Astrocyte (in vitro differentiated cells and primary cell): Measurements from ENCODE around the gene CATSPERZ. TPM values are rescaled to one million over a fixed set of nuclear protein-coding genes. Genes with fewer than 3 reads are reported as not detected.
A peak's percentile ranks its signal among the peaks of the same experiment; 100 is the strongest.

Experiments used
- DNase-seq: peaks from one replicate; pipeline ENCODE4 v3.0.0-alpha.2; 2010; ENCODE audit warnings: low read depth
- FAIRE-seq: peaks from 2 replicates; lab custom pipeline; 2011; peaks lifted over from hg19 to GRCh38; lab: Jason Lieb, UNC
- H2AFZ ChIP-seq: 2 replicates; pipeline ENCODE4 v1.6.0; 2012; ENCODE audit warnings: low read depth, low read length, inconsistent platforms
- H3K27ac ChIP-seq: 2 replicates; pipeline ENCODE4 v1.5.1; 2011; ENCODE audit warnings: low read depth, low read length, inconsistent platforms
- H3K27me3 ChIP-seq: 2 replicates; pipeline ENCODE4 v1.6.0; 2011; ENCODE audit warnings: low read length, inconsistent platforms; ENCODE audit not compliant: insufficient read depth
- H3K36me3 ChIP-seq: 2 replicates; pipeline ENCODE4 v1.5.1; 2011; ENCODE audit warnings: low read length, inconsistent platforms; ENCODE audit not compliant: insufficient read depth
- H3K4me1 ChIP-seq: 2 replicates; pipeline ENCODE4 v1.5.1; 2011; ENCODE audit warnings: low read length, inconsistent platforms; ENCODE audit not compliant: insufficient read depth
- H3K4me2 ChIP-seq: 2 replicates; pipeline ENCODE4 v1.6.0; 2012; ENCODE audit warnings: low read length, inconsistent platforms
- H3K4me3 ChIP-seq: 2 replicates; pipeline ENCODE4 v1.5.1; 2011; ENCODE audit warnings: low read depth, mild to moderate bottlenecking, low read length, inconsistent platforms; ENCODE audit not compliant: insufficient read depth
- H3K79me2 ChIP-seq: 2 replicates; pipeline ENCODE4 v1.6.0; 2012; ENCODE audit warnings: mild to moderate bottlenecking, low read length, inconsistent platforms; ENCODE audit not compliant: insufficient read depth
- H3K9ac ChIP-seq: 2 replicates; pipeline ENCODE4 v1.6.0; 2012; ENCODE audit warnings: mild to moderate bottlenecking, low read length, inconsistent platforms
- H3K9me3 ChIP-seq: 2 replicates; pipeline ENCODE4 v1.5.1; 2012; ENCODE audit warnings: low read depth, mild to moderate bottlenecking, low read length, inconsistent platforms; ENCODE audit not compliant: insufficient read depth
- H4K20me1 ChIP-seq: 2 replicates; pipeline ENCODE4 v1.6.0; 2012; ENCODE audit warnings: low read length, inconsistent platforms; ENCODE audit not compliant: insufficient read depth
- H3K27ac Mint-ChIP-seq: one replicate; pipeline ENCODE4 v1.8.0; 2021; ENCODE audit warnings: mild to moderate bottlenecking, mixed read lengths; ENCODE audit not compliant: unreplicated experiment
- H3K27me3 Mint-ChIP-seq: one replicate; pipeline ENCODE4 v1.8.0; 2021; ENCODE audit warnings: low read depth, mixed read lengths; ENCODE audit not compliant: unreplicated experiment
- H3K36me3 Mint-ChIP-seq: one replicate; pipeline ENCODE4 v1.8.0; 2021; ENCODE audit warnings: low read depth, mixed read lengths; ENCODE audit not compliant: unreplicated experiment
- H3K4me1 Mint-ChIP-seq: one replicate; pipeline ENCODE4 v1.8.0; 2021; ENCODE audit warnings: low read depth, mixed read lengths; ENCODE audit not compliant: unreplicated experiment
- H3K4me3 Mint-ChIP-seq: one replicate; pipeline ENCODE4 v1.8.0; 2021; ENCODE audit warnings: mild to moderate bottlenecking, moderate library complexity, mixed read lengths; ENCODE audit not compliant: unreplicated experiment
- H3K9me3 Mint-ChIP-seq: one replicate; pipeline ENCODE4 v1.8.0; 2021; ENCODE audit warnings: mild to moderate bottlenecking, mixed read lengths; ENCODE audit not compliant: unreplicated experiment
- CTCF ChIP-seq: IDR thresholded peaks from 2 replicates; pipeline ENCODE4 v1.5.1; 2011; ENCODE audit warnings: low read depth, mild to moderate bottlenecking, inconsistent platforms, low read length, moderate library complexity; ENCODE audit not compliant: insufficient read depth
- EZH2 ChIP-seq: IDR thresholded peaks from 2 replicates; pipeline ENCODE4 v1.6.1; 2012; ENCODE audit warnings: mild to moderate bottlenecking, low read length, inconsistent platforms; ENCODE audit not compliant: insufficient read depth
- total RNA-seq: library from RNA; stranded (reverse); gene quantifications from 2 replicates; pipeline ENCODE4 v1.2.1, GENCODE V29; 2021

CATSPERZ gene
- total RNA-seq, 1 donor from 2014 or later, result not detected

DNA sequence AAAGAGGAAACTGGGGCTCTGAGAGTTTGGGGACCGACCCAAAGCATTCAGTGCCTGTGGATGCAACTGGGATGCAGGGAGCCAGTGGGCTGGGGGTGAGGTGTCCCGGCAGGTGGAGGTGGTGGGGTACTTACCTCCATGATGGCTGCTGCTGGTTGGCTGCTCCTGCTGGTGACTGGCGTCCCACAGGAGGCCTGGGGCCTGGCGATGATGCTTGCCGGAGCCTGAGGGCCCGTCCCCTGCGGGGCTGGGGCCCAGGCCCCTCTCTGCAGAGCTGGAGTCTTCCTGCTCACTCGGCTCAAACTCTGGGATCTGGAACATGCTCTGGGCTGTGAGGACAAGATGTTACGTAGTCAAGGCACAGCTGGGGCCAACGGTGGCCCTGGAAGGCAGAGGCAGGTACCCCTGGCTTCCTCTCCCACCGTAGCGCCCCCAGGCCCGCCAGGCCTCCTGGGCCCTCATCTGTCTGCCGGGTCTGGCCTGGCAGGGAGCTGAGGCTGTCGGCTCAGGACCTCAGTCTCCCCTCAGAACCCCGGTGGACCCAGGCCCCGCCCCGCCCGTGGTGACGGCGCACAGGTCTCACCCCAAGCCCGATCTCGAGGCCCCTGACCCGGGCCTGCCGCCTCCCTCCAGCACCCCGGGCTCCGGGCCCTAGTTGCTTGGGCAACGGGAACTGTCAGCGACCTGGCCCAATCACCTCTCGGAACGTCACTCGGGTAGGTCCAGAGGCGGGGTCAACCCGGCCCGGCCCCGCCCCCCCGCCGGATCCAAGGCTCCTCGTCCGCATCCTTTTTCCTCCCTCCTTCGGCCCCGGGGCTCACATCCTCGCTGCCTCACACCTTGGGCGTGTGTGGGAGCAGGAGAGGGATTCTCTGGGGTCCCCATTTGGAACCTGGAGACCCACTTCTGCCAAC, 15.9 kb upstream of the CATSPERZ start, which contains the start of gene BAD:
Gene BAD (minus strand): TSS at position 618 of the 914 bp plus-strand sequence. CDS start 297 bp downstream, at position 321.
- Mint-ChIP-seq H3K4me1 (peaks cover 3% of the 10 kb centered on the region), H3K36me3 (peaks cover 3% of the 10 kb centered on the region), H3K27ac (no peak within 1 kb of the TSS), H3K4me3 (peak within 1 kb of the TSS; percentile 87), H3K9me3 (no peaks in the 10 kb centered on the region), H3K27me3 (peaks cover 2% of the 10 kb centered on the region)
- H3K4me2 ChIP-seq, result peak within 1 kb of the TSS; percentile 100
- H3K36me3 ChIP-seq, result no peaks in the 10 kb centered on the region
- H3K27ac ChIP-seq, result peak within 1 kb of the TSS; percentile 78
- H3K27me3 ChIP-seq, result no peaks in the 10 kb centered on the region
- H3K4me1 ChIP-seq, result peaks cover 10% of the 10 kb centered on the region
- H3K9me3 ChIP-seq, result no peaks in the 10 kb centered on the region
- peak within 1 kb of the TSS; percentile 92 for H3K9ac ChIP-seq
- peaks cover 16% of the 10 kb centered on the region for H3K79me2 ChIP-seq
- no peak for TF ChIP-seq CTCF
- peak within 1 kb of the TSS; percentile 88 for H2AFZ ChIP-seq
- FAIRE-seq, result no peak
- no peaks in the 10 kb centered on the region for H4K20me1 ChIP-seq
- peak; percentile 74 for DNase-seq
- H3K4me3 ChIP-seq, result peak within 1 kb of the TSS; percentile 88

DNA sequence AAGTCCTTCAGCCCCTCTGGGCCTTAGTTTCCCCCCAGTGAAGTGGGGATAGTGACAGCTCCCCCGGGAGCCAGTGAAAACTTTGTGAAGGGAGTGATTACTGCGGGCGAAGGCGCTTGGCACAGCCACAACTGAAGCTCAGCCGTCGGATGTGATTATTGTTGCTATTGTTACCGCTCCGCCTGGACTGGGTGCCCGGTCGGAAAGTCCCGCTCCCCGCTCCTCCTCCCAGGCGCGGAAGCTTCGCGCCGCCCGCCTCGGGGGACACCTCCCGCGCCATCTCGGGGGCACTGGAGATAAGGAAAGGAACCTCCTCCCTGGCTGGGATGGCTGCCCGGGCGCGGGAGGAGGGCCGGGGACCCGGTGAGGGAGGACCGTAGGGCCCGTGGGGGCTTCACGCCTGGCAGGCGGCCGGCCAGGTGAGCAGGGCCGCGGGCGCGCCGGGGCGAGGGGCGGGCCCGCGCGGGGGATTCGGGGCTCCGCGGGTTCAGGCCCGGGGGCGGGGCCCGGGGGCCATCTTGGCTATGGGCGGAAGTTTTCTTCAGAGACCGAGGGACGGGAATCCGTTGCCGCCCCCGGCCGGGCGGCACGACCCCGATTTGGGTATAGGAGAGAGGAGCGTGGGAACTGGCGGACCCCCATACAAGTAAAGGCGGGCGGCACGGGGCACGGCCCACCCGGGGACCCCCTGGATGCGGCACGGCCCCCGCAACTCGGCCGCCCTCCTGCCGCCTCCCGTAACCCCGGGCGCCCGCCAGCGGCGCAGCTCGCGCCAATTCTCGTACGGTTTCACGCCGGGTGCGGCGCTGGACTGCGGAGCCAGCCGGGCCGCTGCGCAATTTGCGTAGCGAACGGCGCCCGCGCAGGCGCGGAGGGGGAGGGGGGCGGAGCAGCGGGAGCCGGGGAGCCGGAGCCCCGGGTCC, 14.9 kb upstream of the CATSPERZ start, which contains the start of gene GPR137:
Gene GPR137 (plus strand): TSS at position 887 of the 923 bp plus-strand sequence. CDS start 677 bp downstream, outside the sequence.
- Histone ChIP-seq H3K27me3 (peaks cover under 1% of the 10 kb centered on the region), H3K9ac (peak within 1 kb of the TSS; percentile 92), H3K79me2 (peaks cover 16% of the 10 kb centered on the region), H2AFZ (peak within 1 kb of the TSS; percentile 88), H3K4me1 (peaks cover 10% of the 10 kb centered on the region), H3K36me3 (no peaks in the 10 kb centered on the region), H3K4me2 (peak within 1 kb of the TSS; percentile 100), H3K27ac (peak within 1 kb of the TSS; percentile 78), H4K20me1 (peaks cover 7% of the 10 kb centered on the region), H3K9me3 (no peaks in the 10 kb centered on the region), H3K4me3 (peak within 1 kb of the TSS; percentile 88)
- DNase-seq (peak; percentile 28), FAIRE-seq (no peak)
- TF ChIP-seq EZH2 (no peak), CTCF (no peak)
- Mint-ChIP-seq H3K27me3 (peaks cover 10% of the 10 kb centered on the region), H3K4me1 (peaks cover 3% of the 10 kb centered on the region), H3K36me3 (peaks cover 5% of the 10 kb centered on the region), H3K27ac (peak within 1 kb of the TSS; percentile 30), H3K9me3 (no peaks in the 10 kb centered on the region), H3K4me3 (peak within 1 kb of the TSS; percentile 87)
